ENCODE results near the gene LDLRAD4.

- no peak for TF ChIP-seq GATA2 (IDR thresholded peaks at IDR 0.05; ENCODE audit: low read depth, low read length)
- TF ChIP-seq GATA3 (IDR thresholded peaks at IDR 0.05; ENCODE audit: low read depth, low read length): no peak
These were observed 36.8 kb upstream of the LDLRAD4 start for GRCh38 chr18:13181765-13182164.
